Glomerular visceral epithelial cell (primary cell): ENCODE measurements around the gene PPP6R2.
"Not testable (repeated sequence)": the region's sequence is repeated elsewhere in the genome, so short reads cannot be mapped to it uniquely, and the experiment has no call there.

Experiments
- DNase-seq: peaks from one replicate; pipeline ENCODE4 v3.0.0-alpha.2; 2016; ENCODE audit errors: extremely low spot score

Gene PPP6R2

GRCh38 chr22:50317178-50317577 lies 25.9 kb upstream of the PPP6R2 start:
- DNase-seq = no peak

- no peak for DNase-seq
These were observed 25.5 kb upstream of the PPP6R2 start for GRCh38 chr22:50317674-50318073.

- no peak for DNase-seq
These were observed 24.8 kb upstream of the PPP6R2 start for GRCh38 chr22:50318356-50318697.

GRCh38 chr22:50318698-50319411 lies 24.3 kb upstream of the PPP6R2 start:
- no peak for DNase-seq

GRCh38 chr22:50319503-50319951 lies 23.6 kb upstream of the PPP6R2 start:
- no peak for DNase-seq

- no peak for DNase-seq
These were observed 23.0 kb upstream of the PPP6R2 start for GRCh38 chr22:50320116-50320515.

GRCh38 chr22:50320671-50321325 lies 22.3 kb upstream of the PPP6R2 start:
- no peak for DNase-seq

- not testable (repeated sequence) for DNase-seq
These were observed 20.6 kb upstream of the PPP6R2 start for GRCh38 chr22:50322382-50323104.

- no peak for DNase-seq
These were observed 19.2 kb upstream of the PPP6R2 start for GRCh38 chr22:50323900-50324299.

- DNase-seq = no peak
These were observed 17.5 kb upstream of the PPP6R2 start for GRCh38 chr22:50325444-50326224.

- DNase-seq = no peak
These were observed 16.7 kb upstream of the PPP6R2 start for GRCh38 chr22:50326225-50326955.

- peak; percentile 82 for DNase-seq
These were observed 16.0 kb upstream of the PPP6R2 start, which contains the start of gene DENND6B for GRCh38 chr22:50326956-50327710. Gene DENND6B, minus strand, starts transcription at chr22:50327012. Its CDS starts 24 bp downstream, at chr22:50326988.

- DNase-seq = no peak
These were observed 15.5 kb upstream of the PPP6R2 start for GRCh38 chr22:50327711-50328019.

- DNase-seq = peak; percentile 65
These were observed 13.9 kb upstream of the PPP6R2 start for GRCh38 chr22:50329236-50329635.

GRCh38 chr22:50334433-50334832 lies 8.7 kb upstream of the PPP6R2 start:
- DNase-seq = not testable (repeated sequence)

- DNase-seq = no peak
These were observed 5.7 kb upstream of the PPP6R2 start for GRCh38 chr22:50337262-50338041.

- DNase-seq = no peak
These were observed 5.0 kb upstream of the PPP6R2 start for GRCh38 chr22:50338042-50338573.

- no peak for DNase-seq
These were observed 4.2 kb upstream of the PPP6R2 start for GRCh38 chr22:50338860-50339462.
